Lower leg skin (tissue), 3 donors: ENCODE results near the gene LIN9.

ENCODE experiments used
- POLR2A ChIP-seq, 2 donors: fragments of 450-650 bp; IDR thresholded peaks; one replicate each; pipeline ENCODE4 v1.6.1; 2016 to 2017; ENCODE audit warnings: antibody characterized with exemption in 2 of 2, mild to moderate bottlenecking in 1 of 2, moderate library complexity in 1 of 2
- TF ChIP-seq, protein P1 (sequence below), 3 donors: fragments of 450-650 bp; IDR thresholded peaks; one replicate each; pipeline ENCODE4 v1.5.1; 2016; ENCODE audit warnings: antibody characterized with exemption in 3 of 3, mild to moderate bottlenecking in 3 of 3, moderate library complexity in 2 of 3

DNA sequence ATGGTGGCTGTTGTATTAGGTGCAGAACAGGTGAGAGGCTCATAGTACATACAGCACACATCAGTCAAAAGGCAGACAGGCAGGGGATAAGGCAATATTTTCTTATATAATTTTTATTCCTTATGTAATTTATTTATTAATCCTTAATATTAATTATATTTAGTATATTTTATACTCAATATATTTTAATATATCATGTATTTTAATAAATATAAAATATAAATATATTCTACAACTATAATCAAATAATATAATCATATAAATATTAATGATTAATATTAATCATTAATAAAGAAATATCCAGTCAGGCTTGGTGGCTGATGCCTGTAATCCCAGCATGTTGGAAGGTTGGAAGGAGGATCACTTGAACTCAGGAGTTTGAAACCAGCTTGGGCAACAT, 104.8 kb downstream of the LIN9 start:
- TF ChIP-seq, protein P1, sequence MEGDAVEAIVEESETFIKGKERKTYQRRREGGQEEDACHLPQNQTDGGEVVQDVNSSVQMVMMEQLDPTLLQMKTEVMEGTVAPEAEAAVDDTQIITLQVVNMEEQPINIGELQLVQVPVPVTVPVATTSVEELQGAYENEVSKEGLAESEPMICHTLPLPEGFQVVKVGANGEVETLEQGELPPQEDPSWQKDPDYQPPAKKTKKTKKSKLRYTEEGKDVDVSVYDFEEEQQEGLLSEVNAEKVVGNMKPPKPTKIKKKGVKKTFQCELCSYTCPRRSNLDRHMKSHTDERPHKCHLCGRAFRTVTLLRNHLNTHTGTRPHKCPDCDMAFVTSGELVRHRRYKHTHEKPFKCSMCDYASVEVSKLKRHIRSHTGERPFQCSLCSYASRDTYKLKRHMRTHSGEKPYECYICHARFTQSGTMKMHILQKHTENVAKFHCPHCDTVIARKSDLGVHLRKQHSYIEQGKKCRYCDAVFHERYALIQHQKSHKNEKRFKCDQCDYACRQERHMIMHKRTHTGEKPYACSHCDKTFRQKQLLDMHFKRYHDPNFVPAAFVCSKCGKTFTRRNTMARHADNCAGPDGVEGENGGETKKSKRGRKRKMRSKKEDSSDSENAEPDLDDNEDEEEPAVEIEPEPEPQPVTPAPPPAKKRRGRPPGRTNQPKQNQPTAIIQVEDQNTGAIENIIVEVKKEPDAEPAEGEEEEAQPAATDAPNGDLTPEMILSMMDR (IDR thresholded peaks at IDR 0.05), result no peak
- TF ChIP-seq POLR2A (IDR thresholded peaks at IDR 0.05), result no peak
